Ishikawa (cell line): ENCODE results near the gene ESR2.

ENCODE experiments used
- CEBPB ChIP-seq: IDR thresholded peaks from 2 replicates; pipeline ENCODE4 v1.6.1; 2012
- CREB1 ChIP-seq: IDR thresholded peaks from 2 replicates; pipeline ENCODE4 v1.6.1; 2012; ENCODE audit warnings: low read depth
- EGR1 ChIP-seq: IDR thresholded peaks from 2 replicates; pipeline ENCODE4 v1.6.1; 2012
- EP300 ChIP-seq: IDR thresholded peaks from 2 replicates; pipeline ENCODE4 v1.6.1; 2012; ENCODE audit warnings: borderline replicate concordance
- FOXM1 ChIP-seq: IDR thresholded peaks from 2 replicates; pipeline ENCODE4 v1.6.1; 2012; ENCODE audit warnings: low read depth, borderline replicate concordance
- MAX ChIP-seq: IDR thresholded peaks from 2 replicates; pipeline ENCODE4 v1.6.1; 2012
- NFIC ChIP-seq: IDR thresholded peaks from 2 replicates; pipeline ENCODE4 v1.6.1; 2012
- RAD21 ChIP-seq: IDR thresholded peaks from 2 replicates; pipeline ENCODE4 v1.6.1; 2012; ENCODE audit warnings: low read depth
- TEAD4 ChIP-seq: IDR thresholded peaks from 2 replicates; pipeline ENCODE4 v1.6.1; 2012
- USF1 ChIP-seq: IDR thresholded peaks from 2 replicates; pipeline ENCODE4 v1.6.1; 2012
- YY1 ChIP-seq: IDR thresholded peaks from 2 replicates; pipeline ENCODE4 v1.6.1; 2012; ENCODE audit warnings: low read depth
- TF ChIP-seq, protein P1 (sequence below): IDR thresholded peaks from 2 replicates; pipeline ENCODE4 v1.6.1; 2012; ENCODE audit warnings: low read depth, mild to moderate bottlenecking

DNA sequence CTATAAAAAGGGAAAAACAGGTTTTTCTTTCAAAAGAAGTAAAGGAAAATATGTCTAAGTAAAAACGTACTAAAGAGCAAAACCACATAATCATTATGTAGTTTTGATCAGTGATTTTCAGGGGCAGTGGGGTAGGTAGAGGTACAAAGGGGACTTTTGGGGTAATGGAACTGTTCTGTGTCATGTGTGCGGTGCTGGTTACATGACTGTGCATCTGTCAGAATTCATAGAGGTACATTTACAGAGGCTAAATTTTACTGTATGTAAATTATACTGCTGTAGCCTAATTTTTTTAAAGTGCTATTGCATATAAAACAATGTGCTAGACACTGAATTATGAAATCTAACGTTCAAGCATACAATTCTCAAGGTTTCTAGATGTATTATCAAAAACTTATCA lies 2.0 kb downstream of the ESR2 start:
- TF ChIP-seq CEBPB: no peak
- TF ChIP-seq EP300: no peak
- no peak for TF ChIP-seq RAD21
- TF ChIP-seq YY1: no peak
- no peak for TF ChIP-seq FOXM1
- TF ChIP-seq EGR1: no peak
- no peak for TF ChIP-seq MAX
- no peak for TF ChIP-seq USF1
- TF ChIP-seq, protein P1, sequence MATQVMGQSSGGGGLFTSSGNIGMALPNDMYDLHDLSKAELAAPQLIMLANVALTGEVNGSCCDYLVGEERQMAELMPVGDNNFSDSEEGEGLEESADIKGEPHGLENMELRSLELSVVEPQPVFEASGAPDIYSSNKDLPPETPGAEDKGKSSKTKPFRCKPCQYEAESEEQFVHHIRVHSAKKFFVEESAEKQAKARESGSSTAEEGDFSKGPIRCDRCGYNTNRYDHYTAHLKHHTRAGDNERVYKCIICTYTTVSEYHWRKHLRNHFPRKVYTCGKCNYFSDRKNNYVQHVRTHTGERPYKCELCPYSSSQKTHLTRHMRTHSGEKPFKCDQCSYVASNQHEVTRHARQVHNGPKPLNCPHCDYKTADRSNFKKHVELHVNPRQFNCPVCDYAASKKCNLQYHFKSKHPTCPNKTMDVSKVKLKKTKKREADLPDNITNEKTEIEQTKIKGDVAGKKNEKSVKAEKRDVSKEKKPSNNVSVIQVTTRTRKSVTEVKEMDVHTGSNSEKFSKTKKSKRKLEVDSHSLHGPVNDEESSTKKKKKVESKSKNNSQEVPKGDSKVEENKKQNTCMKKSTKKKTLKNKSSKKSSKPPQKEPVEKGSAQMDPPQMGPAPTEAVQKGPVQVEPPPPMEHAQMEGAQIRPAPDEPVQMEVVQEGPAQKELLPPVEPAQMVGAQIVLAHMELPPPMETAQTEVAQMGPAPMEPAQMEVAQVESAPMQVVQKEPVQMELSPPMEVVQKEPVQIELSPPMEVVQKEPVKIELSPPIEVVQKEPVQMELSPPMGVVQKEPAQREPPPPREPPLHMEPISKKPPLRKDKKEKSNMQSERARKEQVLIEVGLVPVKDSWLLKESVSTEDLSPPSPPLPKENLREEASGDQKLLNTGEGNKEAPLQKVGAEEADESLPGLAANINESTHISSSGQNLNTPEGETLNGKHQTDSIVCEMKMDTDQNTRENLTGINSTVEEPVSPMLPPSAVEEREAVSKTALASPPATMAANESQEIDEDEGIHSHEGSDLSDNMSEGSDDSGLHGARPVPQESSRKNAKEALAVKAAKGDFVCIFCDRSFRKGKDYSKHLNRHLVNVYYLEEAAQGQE: no peak
- TF ChIP-seq CREB1: no peak
- TF ChIP-seq TEAD4: no peak
- TF ChIP-seq NFIC: no peak
